A549 treated with RU486 at 1 μM for 4 hours (cell line): ENCODE measurements around the gene FAXC. TPM values are rescaled to one million over a fixed set of nuclear protein-coding genes. Genes with fewer than 3 reads are reported as not detected.

Source experiments
- total RNA-seq: library from RNA; stranded (reverse); fragments of 200-300 nt; extraction: Qiagen RNA extraction; gene quantifications from 5 replicates; pipeline ENCODE4 v1.2.3, GENCODE V29; 2022; ENCODE audit warnings: low read depth

FAXC gene
- 5.1 to 7.1 TPM (median 6.7 TPM) in 5 replicates for total RNA-seq

GRCh38 chr6:99349171-99350141 lies at the start of gene FAXC:
TSS of gene FAXC (minus strand) at chr6:99349674. CDS start at chr6:99349372, 302 bp downstream.

GRCh38 chr6:99393698-99394531 lies 44.4 kb upstream of the FAXC start, which contains the start of gene COQ3:
TSS of gene COQ3 (minus strand) at chr6:99394195. CDS start at chr6:99394179, 16 bp downstream.

Other genes with a start within 250 kb of the FAXC start
- 10.4 to 12.1 TPM (median 11.6 TPM) in 5 replicates for gene COQ3, start 44.5 kb upstream of the FAXC start, total RNA-seq
- gene PNISR, start 75.6 kb upstream of the FAXC start, total RNA-seq = 17.7 to 31.1 TPM (median 28.0 TPM) in 5 replicates
- 2.7 to 6.4 TPM (median 5.1 TPM) in 5 replicates for gene USP45, start 165.7 kb upstream of the FAXC start, total RNA-seq
- 23.3 to 37.7 TPM (median 30.9 TPM) in 5 replicates for gene CCNC, start 219.0 kb upstream of the FAXC start, total RNA-seq